Measurements from ENCODE around the gene RNF144A.

GRCh38 chr2:7016601-7017211 lies 99.5 kb downstream of the RNF144A start:
- TF ChIP-seq POLR2A (IDR thresholded peaks at IDR 0.05): no peak
- TF ChIP-seq, protein P1, sequence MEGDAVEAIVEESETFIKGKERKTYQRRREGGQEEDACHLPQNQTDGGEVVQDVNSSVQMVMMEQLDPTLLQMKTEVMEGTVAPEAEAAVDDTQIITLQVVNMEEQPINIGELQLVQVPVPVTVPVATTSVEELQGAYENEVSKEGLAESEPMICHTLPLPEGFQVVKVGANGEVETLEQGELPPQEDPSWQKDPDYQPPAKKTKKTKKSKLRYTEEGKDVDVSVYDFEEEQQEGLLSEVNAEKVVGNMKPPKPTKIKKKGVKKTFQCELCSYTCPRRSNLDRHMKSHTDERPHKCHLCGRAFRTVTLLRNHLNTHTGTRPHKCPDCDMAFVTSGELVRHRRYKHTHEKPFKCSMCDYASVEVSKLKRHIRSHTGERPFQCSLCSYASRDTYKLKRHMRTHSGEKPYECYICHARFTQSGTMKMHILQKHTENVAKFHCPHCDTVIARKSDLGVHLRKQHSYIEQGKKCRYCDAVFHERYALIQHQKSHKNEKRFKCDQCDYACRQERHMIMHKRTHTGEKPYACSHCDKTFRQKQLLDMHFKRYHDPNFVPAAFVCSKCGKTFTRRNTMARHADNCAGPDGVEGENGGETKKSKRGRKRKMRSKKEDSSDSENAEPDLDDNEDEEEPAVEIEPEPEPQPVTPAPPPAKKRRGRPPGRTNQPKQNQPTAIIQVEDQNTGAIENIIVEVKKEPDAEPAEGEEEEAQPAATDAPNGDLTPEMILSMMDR (IDR thresholded peaks at IDR 0.05): no peak
